Neural cell (in vitro differentiated cells): Measurements from ENCODE around the gene RNF19B. TPM values are rescaled to one million over a fixed set of nuclear protein-coding genes. Genes with fewer than 3 reads are reported as not detected.
A peak's percentile ranks its signal among the peaks of the same experiment; 100 is the strongest.

ENCODE experiments used
- H2AFZ ChIP-seq: fragments of 200-600, 300-800 bp; sonication (generic), shearing (Covaris generic); 2 replicates; pipeline ENCODE4 v1.6.0; 2014; ENCODE audit warnings: low read depth, mild to moderate bottlenecking, antibody characterized with exemption, low read length, moderate library complexity
- H3F3A ChIP-seq: fragments of 200-600 bp; shearing (Covaris generic); 2 replicates; pipeline ENCODE4 v1.6.1; 2016; ENCODE audit warnings: mild to moderate bottlenecking, moderate library complexity, mixed read lengths, antibody characterized with exemption, low read length; ENCODE audit not compliant: insufficient read depth, poor library complexity, severe bottlenecking
- H3K27ac ChIP-seq: fragments of 200-600, 300-800 bp; sonication (generic), shearing (Covaris generic); 2 replicates; pipeline ENCODE4 v1.5.1; 2014; ENCODE audit warnings: mild to moderate bottlenecking, low read length, moderate library complexity
- H3K27me3 ChIP-seq: fragments of 300-800, 200-600 bp; sonication (generic), shearing (Covaris generic); 2 replicates; pipeline ENCODE4 v1.6.0; 2014; ENCODE audit warnings: mild to moderate bottlenecking, low read depth, low read length, moderate library complexity; ENCODE audit not compliant: insufficient read depth
- H3K36me3 ChIP-seq: fragments of 300-800, 200-600 bp; sonication (generic), shearing (Covaris generic); 2 replicates; pipeline ENCODE4 v1.5.1; 2014; ENCODE audit warnings: mild to moderate bottlenecking, antibody characterized with exemption, low read length, moderate library complexity; ENCODE audit not compliant: insufficient read depth
- H3K4me2 ChIP-seq: fragments of 300-800, 200-600 bp; sonication (generic), shearing (Covaris generic); 2 replicates; pipeline ENCODE4 v1.6.0; 2014; ENCODE audit warnings: mild to moderate bottlenecking, low read length
- H3K4me3 ChIP-seq: fragments of 300-800, 200-600 bp; sonication (generic), shearing (Covaris generic); 2 replicates; pipeline ENCODE4 v1.5.1; 2014; ENCODE audit warnings: mild to moderate bottlenecking, low read length, moderate library complexity
- H3K79me2 ChIP-seq: fragments of 200-600 bp; shearing (Covaris generic); replicated peaks from 2 replicates; pipeline ENCODE4 v1.6.0; 2014; ENCODE audit warnings: mild to moderate bottlenecking, low read length, moderate library complexity; ENCODE audit not compliant: insufficient read depth
- H3K9ac ChIP-seq: fragments of 300-800, 200-600 bp; sonication (generic), shearing (Covaris generic); 2 replicates; pipeline ENCODE4 v1.6.1; 2016; ENCODE audit warnings: mild to moderate bottlenecking, low read length, mixed read lengths
- H3K9me2 ChIP-seq: fragments of 200-600 bp; shearing (Covaris generic); 2 replicates; pipeline ENCODE4 v1.6.1; 2016; ENCODE audit warnings: mild to moderate bottlenecking, low read length, mixed read lengths; ENCODE audit not compliant: insufficient read depth
- H3K9me3 ChIP-seq: fragments of 200-600, 300-800 bp; sonication (generic), shearing (Covaris generic); 2 replicates; pipeline ENCODE4 v1.6.1; 2016; ENCODE audit warnings: mild to moderate bottlenecking, mixed run types, low read length, moderate library complexity, mixed read lengths
- H4K20me1 ChIP-seq: fragments of 200-600 bp; shearing (Covaris generic); 2 replicates; pipeline ENCODE4 v1.6.1; 2016; ENCODE audit warnings: mild to moderate bottlenecking, mixed run types; ENCODE audit not compliant: insufficient read depth
- CTCF ChIP-seq: fragments of 450-650 bp; IDR thresholded peaks from 2 replicates; pipeline ENCODE4 v1.5.1; 2014; ENCODE audit warnings: antibody characterized with exemption, mild to moderate bottlenecking, moderate library complexity; ENCODE audit not compliant: poor library complexity, severe bottlenecking
- EP300 ChIP-seq: fragments of 450-650 bp; conservative IDR thresholded peaks from 2 replicates; pipeline ENCODE4 v1.6.1; 2014; ENCODE audit warnings: antibody characterized with exemption, mild to moderate bottlenecking, moderate library complexity; ENCODE audit not compliant: poor library complexity, severe bottlenecking
- EZH2 ChIP-seq: fragments of 200-600, 300-800 bp; shearing (Covaris generic), sonication (generic); IDR thresholded peaks from 2 replicates; pipeline ENCODE4 v1.6.1; 2014; ENCODE audit warnings: antibody characterized with exemption, low read length, borderline replicate concordance, mild to moderate bottlenecking; ENCODE audit not compliant: insufficient read depth, poor library complexity, severe bottlenecking
- MXI1 ChIP-seq: fragments of 450-650 bp; conservative IDR thresholded peaks from 2 replicates; pipeline ENCODE4 v1.6.1; 2014; ENCODE audit warnings: antibody characterized with exemption, mild to moderate bottlenecking; ENCODE audit not compliant: poor library complexity, severe bottlenecking
- POLR2AphosphoS5 ChIP-seq: IDR thresholded peaks from 2 replicates; pipeline ENCODE4 v1.6.1; 2012
- RAD21 ChIP-seq: fragments of 450-650 bp; conservative IDR thresholded peaks from 2 replicates; pipeline ENCODE4 v1.6.1; 2014; ENCODE audit warnings: antibody characterized with exemption, mild to moderate bottlenecking, moderate library complexity
- REST ChIP-seq: IDR thresholded peaks from 2 replicates; pipeline ENCODE4 v1.6.1; 2012; ENCODE audit warnings: borderline replicate concordance
- SMC3 ChIP-seq: fragments of 450-650 bp; conservative IDR thresholded peaks from 2 replicates; pipeline ENCODE4 v1.6.1; 2014; ENCODE audit warnings: antibody characterized with exemption, mild to moderate bottlenecking, moderate library complexity; ENCODE audit not compliant: poor library complexity
- TAF1 ChIP-seq: IDR thresholded peaks from 2 replicates; pipeline ENCODE4 v1.6.1; 2012; ENCODE audit warnings: low read depth
- polyA plus RNA-seq: library from polyadenylated mRNA; depleted of rRNA; stranded (reverse); fragments of >200 nt; gene quantifications from 2 replicates; pipeline ENCODE4 v1.2.3, GENCODE V29; 2014

The RNF19B gene
- polyA plus RNA-seq, 1 donor from 2014 or later: 22.1 TPM

GRCh38 chr1:32893198-32894018 lies 71.2 kb downstream of the RNF19B start:
- Histone ChIP-seq H4K20me1 (no peaks in the 10 kb centered on the region), H3F3A (no peaks in the 10 kb centered on the region), H2AFZ (no peak overlapping the region), H3K9me2 (no peaks in the 10 kb centered on the region), H3K36me3 (no peaks in the 10 kb centered on the region), H3K9me3 (no peaks in the 10 kb centered on the region), H3K79me2 (no peaks in the 10 kb centered on the region), H3K27ac (no peak overlapping the region), H3K4me2 (no peak overlapping the region), H3K27me3 (peaks cover 10% of the 10 kb centered on the region), H3K9ac (no peak overlapping the region), H3K4me3 (peak overlapping the region; percentile 56)
- TF ChIP-seq TAF1 (no peak), SMC3 (no peak), POLR2AphosphoS5 (no peak), CTCF (peak; percentile 35)

- no peaks in the 10 kb centered on the region for H4K20me1 ChIP-seq
- no peaks in the 10 kb centered on the region for H3K9me2 ChIP-seq
- H3K9ac ChIP-seq: no peak overlapping the region
- no peaks in the 10 kb centered on the region for H3K36me3 ChIP-seq
- no peak overlapping the region for H2AFZ ChIP-seq
- H3K79me2 ChIP-seq: no peaks in the 10 kb centered on the region
- H3K27ac ChIP-seq: no peak overlapping the region
- no peak overlapping the region for H3K4me2 ChIP-seq
- no peaks in the 10 kb centered on the region for H3F3A ChIP-seq
- H3K27me3 ChIP-seq: peaks cover 16% of the 10 kb centered on the region
- no peaks in the 10 kb centered on the region for H3K9me3 ChIP-seq
- H3K4me3 ChIP-seq: peak overlapping the region; percentile 56
- TF ChIP-seq MXI1: no peak
- TF ChIP-seq CTCF: peak; percentile 66
These were observed 72.0 kb downstream of the RNF19B start for GRCh38 chr1:32892368-32893197.

GRCh38 chr1:32891630-32892029 lies 73.0 kb downstream of the RNF19B start:
- TF ChIP-seq TAF1: no peak
- no peak for TF ChIP-seq RAD21
- TF ChIP-seq CTCF: no peak
- no peak for TF ChIP-seq MXI1
- TF ChIP-seq EP300: no peak
- TF ChIP-seq REST: no peak
- no peak for TF ChIP-seq SMC3
- no peak for TF ChIP-seq EZH2
- TF ChIP-seq POLR2AphosphoS5: no peak
- Histone ChIP-seq H3K9ac (no peak overlapping the region), H3K36me3 (no peaks in the 10 kb centered on the region), H3K79me2 (no peaks in the 10 kb centered on the region), H3K9me2 (no peaks in the 10 kb centered on the region), H3K4me2 (no peak overlapping the region), H3K4me3 (no peak overlapping the region), H3F3A (no peaks in the 10 kb centered on the region), H2AFZ (no peak overlapping the region), H3K9me3 (no peaks in the 10 kb centered on the region), H3K27me3 (peaks cover 26% of the 10 kb centered on the region), H3K27ac (no peak overlapping the region), H4K20me1 (no peaks in the 10 kb centered on the region)
